BLaER1 treated with 17β-estradiol and CSF1 and Interleukin-3, amounts not matched to agents 10 nM and 100 nM (cell line): ENCODE data around the gene FRY.

ENCODE experiments used
- H3K27ac ChIP-seq, 11 experiments: shearing (Covaris generic); formaldehyde crosslinking; 2 replicates each; pipeline ENCODE4 v1.8.1; 2022
- H3K27me3 ChIP-seq, 11 experiments: shearing (Covaris generic); formaldehyde crosslinking; 2 replicates each; pipeline ENCODE4 v1.8.1; 2022
- H3K36me3 ChIP-seq, 11 experiments: shearing (Covaris generic); formaldehyde crosslinking; 2 replicates each; pipeline ENCODE4 v1.8.1; 2022
- H3K4me1 ChIP-seq, 10 experiments: shearing (Covaris generic); formaldehyde crosslinking; 2 replicates each; pipeline ENCODE4 v1.8.1; 2022
- H3K4me2 ChIP-seq, 11 experiments: shearing (Covaris generic); formaldehyde crosslinking; 2 replicates each; pipeline ENCODE4 v1.8.1; 2022
- H3K4me3 ChIP-seq, 10 experiments: shearing (Covaris generic); formaldehyde crosslinking; 2 replicates each; pipeline ENCODE4 v1.8.1; 2022
- H3K9ac ChIP-seq, 11 experiments: shearing (Covaris generic); formaldehyde crosslinking; 2 replicates each; pipeline ENCODE4 v1.8.1; 2022
- H3K9me3 ChIP-seq, 11 experiments: shearing (Covaris generic); formaldehyde crosslinking; replicated peaks in 1 of 11; 2 replicates each; pipeline ENCODE4 v1.8.1; 2022
- H4K20me1 ChIP-seq, 11 experiments: shearing (Covaris generic); formaldehyde crosslinking; 2 replicates each; pipeline ENCODE4 v1.8.1; 2022
- Cebpa-rat ChIP-seq, 11 experiments: shearing (Covaris generic); IDR thresholded peaks; 2 replicates each; pipeline ENCODE4 v1.8.1; 2022

The FRY gene

GRCh38 chr13:32298695-32299094, 267.1 kb downstream of the FRY start:
- Histone ChIP-seq H3K9me3 (no peaks in the 10 kb centered on the region), H3K9ac (no peak overlapping the region), H4K20me1 (no peaks in the 10 kb centered on the region), H3K27ac (no peak overlapping the region), H3K4me2 (no peak overlapping the region), H3K36me3 (no peaks in the 10 kb centered on the region), H3K4me3 (no peak overlapping the region), H3K4me1 (no peaks in the 10 kb centered on the region), H3K27me3 (no peaks in the 10 kb centered on the region)
- TF ChIP-seq Cebpa-rat (IDR thresholded peaks at IDR 0.05): no peak

- no peak overlapping the region for H3K4me3 ChIP-seq
- no peaks in the 10 kb centered on the region for H3K4me1 ChIP-seq
- no peaks in the 10 kb centered on the region for H3K9me3 ChIP-seq
- H3K9ac ChIP-seq: no peak overlapping the region
- H3K27me3 ChIP-seq: no peaks in the 10 kb centered on the region
- H3K4me2 ChIP-seq: no peak overlapping the region
- no peaks in the 10 kb centered on the region for H3K36me3 ChIP-seq
- H3K27ac ChIP-seq: no peak overlapping the region
- no peaks in the 10 kb centered on the region for H4K20me1 ChIP-seq
- TF ChIP-seq Cebpa-rat (IDR thresholded peaks at IDR 0.05): no peak
These were observed 268.3 kb downstream of the FRY start for GRCh38 chr13:32299893-32300292.

- no peaks in the 10 kb centered on the region for H3K27me3 ChIP-seq
- H3K36me3 ChIP-seq: no peaks in the 10 kb centered on the region
- no peak for TF ChIP-seq Cebpa-rat (IDR thresholded peaks at IDR 0.05)
- no peak overlapping the region for H3K4me3 ChIP-seq
- H3K9me3 ChIP-seq: peaks cover 0 to 4% (median under 1%) of the 10 kb centered on the region in 11 experiments; a peak in 1 of 22 replicates
- no peaks in the 10 kb centered on the region for H4K20me1 ChIP-seq
- H3K27ac ChIP-seq: no peak overlapping the region
- no peak overlapping the region for H3K9ac ChIP-seq
- no peaks in the 10 kb centered on the region for H3K4me1 ChIP-seq
- no peak overlapping the region for H3K4me2 ChIP-seq
These were observed 268.8 kb downstream of the FRY start for GRCh38 chr13:32300406-32300805.

GRCh38 chr13:32300920-32301319, 269.3 kb downstream of the FRY start:
- H3K4me2 ChIP-seq: no peak overlapping the region
- no peak overlapping the region for H3K4me3 ChIP-seq
- H3K36me3 ChIP-seq: no peaks in the 10 kb centered on the region
- no peaks in the 10 kb centered on the region for H3K27me3 ChIP-seq
- no peaks in the 10 kb centered on the region for H4K20me1 ChIP-seq
- H3K27ac ChIP-seq: no peak overlapping the region
- no peaks in the 10 kb centered on the region for H3K4me1 ChIP-seq
- H3K9ac ChIP-seq: no peak overlapping the region
- no peak for TF ChIP-seq Cebpa-rat (IDR thresholded peaks at IDR 0.05)
- peaks cover 0 to 8% (median 5%) of the 10 kb centered on the region in 11 experiments; a peak in 2 of 22 replicates for H3K9me3 ChIP-seq

GRCh38 chr13:32302461-32302860, 270.9 kb downstream of the FRY start:
- Histone ChIP-seq H3K27ac (no peak overlapping the region), H3K4me3 (no peak overlapping the region)

GRCh38 chr13:32305646-32306045, 274.1 kb downstream of the FRY start:
- Histone ChIP-seq H3K27ac (no peak overlapping the region), H3K27me3 (no peaks in the 10 kb centered on the region), H3K4me1 (peaks cover 10 to 22% (median 15%) of the 10 kb centered on the region in 10 experiments), H3K36me3 (no peaks in the 10 kb centered on the region), H4K20me1 (no peaks in the 10 kb centered on the region), H3K4me3 (no peak overlapping the region), H3K4me2 (no peak overlapping the region), H3K9me3 (peaks cover 0 to 8% (median 6%) of the 10 kb centered on the region in 11 experiments; a peak in 2 of 22 replicates), H3K9ac (no peak overlapping the region)
- TF ChIP-seq Cebpa-rat (IDR thresholded peaks at IDR 0.05): no peak

More at GRCh38 chr13:32302461-32302860, 270.9 kb downstream of the FRY start:
- H3K4me2 ChIP-seq: no peak overlapping the region
- no peaks in the 10 kb centered on the region for H4K20me1 ChIP-seq
- no peaks in the 10 kb centered on the region for H3K27me3 ChIP-seq
- H3K36me3 ChIP-seq: no peaks in the 10 kb centered on the region
- peaks cover 0 to 8% (median 6%) of the 10 kb centered on the region in 11 experiments; a peak in 2 of 22 replicates for H3K9me3 ChIP-seq
- no peaks in the 10 kb centered on the region for H3K4me1 ChIP-seq
- no peak overlapping the region for H3K9ac ChIP-seq
- no peak for TF ChIP-seq Cebpa-rat (IDR thresholded peaks at IDR 0.05)

- H4K20me1 ChIP-seq: no peaks in the 10 kb centered on the region
- peak overlapping the region in 7 of 11 experiments; percentile 15 to 64 (median 60); a peak in 13 of 22 replicates for H3K27ac ChIP-seq
- no peak overlapping the region; a peak in 1 of 20 replicates for H3K4me3 ChIP-seq
- H3K36me3 ChIP-seq: no peaks in the 10 kb centered on the region
- no peaks in the 10 kb centered on the region for H3K27me3 ChIP-seq
- peak overlapping the region; percentile 13 to 74 (median 60); a peak in 21 of 22 replicates for H3K4me2 ChIP-seq
- H3K9ac ChIP-seq: peak overlapping the region in 2 of 11 experiments; percentile 15 to 20; a peak in 2 of 22 replicates
- peaks cover 10 to 24% (median 18%) of the 10 kb centered on the region in 10 experiments for H3K4me1 ChIP-seq
- peaks cover 0 to 12% (median 7%) of the 10 kb centered on the region in 11 experiments; a peak in 10 of 22 replicates for H3K9me3 ChIP-seq
- TF ChIP-seq Cebpa-rat (IDR thresholded peaks at IDR 0.05): 0 out of 22 replicates have a peak, but pooled peaks of 2 of the 11 experiments have one; percentile 10 to 22
These were observed 277.9 kb downstream of the FRY start for GRCh38 chr13:32309312-32310133.

- Histone ChIP-seq H3K4me3 (no peak overlapping the region), H3K9ac (peak overlapping the region in 2 of 11 experiments; percentile 15 to 20; a peak in 2 of 22 replicates), H4K20me1 (no peaks in the 10 kb centered on the region), H3K4me1 (peaks cover 17 to 31% (median 21%) of the 10 kb centered on the region in 10 experiments), H3K9me3 (peaks cover 0 to 14% (median 9%) of the 10 kb centered on the region in 11 experiments; a peak in 10 of 22 replicates), H3K27me3 (no peaks in the 10 kb centered on the region), H3K27ac (peak overlapping the region in 7 of 11 experiments; percentile 15 to 64 (median 60); a peak in 12 of 22 replicates), H3K4me2 (peak overlapping the region in 10 of 11 experiments; percentile 21 to 74 (median 60); a peak in 17 of 22 replicates), H3K36me3 (no peaks in the 10 kb centered on the region)
- TF ChIP-seq Cebpa-rat (IDR thresholded peaks at IDR 0.05): no peak
These were observed 278.6 kb downstream of the FRY start for GRCh38 chr13:32310134-32310706.

- Histone ChIP-seq H3K27ac (peak overlapping the region in 1 of 11 experiments; percentile 16; a peak in 1 of 22 replicates), H3K4me2 (no peak overlapping the region), H3K36me3 (no peaks in the 10 kb centered on the region), H3K4me1 (peaks cover 21 to 35% (median 24%) of the 10 kb centered on the region in 10 experiments), H4K20me1 (no peaks in the 10 kb centered on the region), H3K9me3 (peaks cover 0 to 9% (median 4%) of the 10 kb centered on the region in 11 experiments; a peak in 8 of 22 replicates), H3K27me3 (no peaks in the 10 kb centered on the region), H3K4me3 (no peak overlapping the region), H3K9ac (no peak overlapping the region)
- no peak for TF ChIP-seq Cebpa-rat (IDR thresholded peaks at IDR 0.05)
These were observed 279.8 kb downstream of the FRY start for GRCh38 chr13:32311188-32311897.
